Kidney epithelial cell (primary cell): Measurements from ENCODE around the gene POLR1A. TPM values are rescaled to one million over a fixed set of nuclear protein-coding genes. Genes with fewer than 3 reads are reported as not detected.

Experiments used
- DNase-seq: peaks from one replicate; pipeline ENCODE4 v3.0.0-alpha.2; 2010; ENCODE audit warnings: low read depth
- H3K27me3 ChIP-seq: 2 replicates; pipeline ENCODE4 v1.6.0; 2011; ENCODE audit warnings: low read length; ENCODE audit not compliant: control insufficient read depth, insufficient read depth
- H3K36me3 ChIP-seq: 2 replicates; pipeline ENCODE4 v1.5.1; 2011; ENCODE audit warnings: low read length; ENCODE audit not compliant: control insufficient read depth, insufficient read depth
- H3K4me3 ChIP-seq: 2 replicates; pipeline ENCODE4 v1.5.1; 2011; ENCODE audit warnings: low read depth, mild to moderate bottlenecking, control low read depth, low read length
- CTCF ChIP-seq: IDR thresholded peaks from 2 replicates; pipeline ENCODE4 v1.5.1; 2011; ENCODE audit warnings: mild to moderate bottlenecking, moderate library complexity, low read length, control low read depth, inconsistent platforms; ENCODE audit not compliant: insufficient read depth, poor library complexity, severe bottlenecking
- total RNA-seq: library from RNA; depleted of rRNA; stranded (reverse); fragments of >200 nt; gene quantifications from 2 replicates; pipeline ENCODE4 v1.2.3, GENCODE V29; 2015

Gene POLR1A
- total RNA-seq, 1 donor from 2014 or later, result 33.7 TPM

GRCh38 chr2:86002375-86002774 is 103.3 kb downstream of the POLR1A start:
- Histone ChIP-seq H3K36me3 (no peaks in the 10 kb centered on the region), H3K27me3 (peaks cover 2% of the 10 kb centered on the region), H3K4me3 (no peak overlapping the region)
- no peak for DNase-seq
- TF ChIP-seq CTCF, result no peak

GRCh38 chr2:86001326-86001725 is 104.4 kb downstream of the POLR1A start:
- H3K27me3 ChIP-seq, result peaks cover 2% of the 10 kb centered on the region
- no peaks in the 10 kb centered on the region for H3K36me3 ChIP-seq
- no peak for DNase-seq
- no peak for TF ChIP-seq CTCF
- no peak overlapping the region for H3K4me3 ChIP-seq

- no peak for DNase-seq
- TF ChIP-seq CTCF, result no peak
- H3K36me3 ChIP-seq, result no peaks in the 10 kb centered on the region
- H3K4me3 ChIP-seq, result no peak overlapping the region
- H3K27me3 ChIP-seq, result peaks cover 2% of the 10 kb centered on the region
Observed at GRCh38 chr2:86000938-86001312, 104.8 kb downstream of the POLR1A start.

GRCh38 chr2:86000131-86000937 is 105.4 kb downstream of the POLR1A start:
- Histone ChIP-seq H3K36me3 (no peaks in the 10 kb centered on the region), H3K4me3 (no peak overlapping the region), H3K27me3 (peaks cover 2% of the 10 kb centered on the region)
- TF ChIP-seq CTCF, result no peak
- no peak for DNase-seq

- Histone ChIP-seq H3K36me3 (no peaks in the 10 kb centered on the region), H3K4me3 (no peak overlapping the region)
Observed at GRCh38 chr2:85999061-85999831, 106.4 kb downstream of the POLR1A start.

More at GRCh38 chr2:85999061-85999831, 106.4 kb downstream of the POLR1A start:
- peaks cover 2% of the 10 kb centered on the region for H3K27me3 ChIP-seq
- no peak for TF ChIP-seq CTCF
- no peak for DNase-seq
